Activated naive CD8-positive, alpha-beta T cell (primary cell): ENCODE measurements around the gene ARFGEF3.

Experiments
- H3K27ac Mint-ChIP-seq: one replicate; pipeline ENCODE4 v1.8.0; 2021; ENCODE audit warnings: mixed read lengths
- H3K27me3 Mint-ChIP-seq: one replicate; pipeline ENCODE4 v1.8.0; 2021; ENCODE audit warnings: mixed read lengths
- H3K36me3 Mint-ChIP-seq: one replicate; pipeline ENCODE4 v1.8.0; 2021; ENCODE audit warnings: mixed read lengths
- H3K4me1 Mint-ChIP-seq: one replicate; pipeline ENCODE4 v1.8.0; 2021; ENCODE audit warnings: low read depth, mixed read lengths
- H3K4me3 Mint-ChIP-seq: one replicate; pipeline ENCODE4 v1.8.0; 2021; ENCODE audit warnings: mild to moderate bottlenecking, mixed read lengths
- H3K9me3 Mint-ChIP-seq: one replicate; pipeline ENCODE4 v1.8.0; 2021; ENCODE audit warnings: low read depth, mixed read lengths

ARFGEF3 gene

DNA sequence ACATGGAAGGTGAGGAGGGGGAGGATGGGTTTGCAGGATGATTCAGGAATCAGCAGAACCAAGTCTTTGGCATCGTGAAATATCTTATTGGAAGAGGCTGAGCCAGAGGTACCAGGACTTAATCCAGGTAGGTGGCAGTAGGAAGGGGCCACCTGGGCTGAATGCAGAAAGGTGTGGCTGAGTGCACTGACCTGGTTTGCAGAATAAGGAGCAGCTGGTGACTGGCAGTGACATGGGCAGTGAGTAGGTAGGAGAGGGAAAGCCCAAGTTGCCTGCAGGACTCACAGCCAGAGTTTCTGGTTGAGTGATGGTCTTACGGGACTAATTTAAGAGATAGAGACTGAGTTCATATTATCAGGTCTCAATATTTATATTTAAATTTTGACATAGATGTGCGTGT is 57.7 kb downstream of the ARFGEF3 start:
- Mint-ChIP-seq H3K4me3 (no peak overlapping the region), H3K36me3 (no peaks in the 10 kb centered on the region), H3K9me3 (no peaks in the 10 kb centered on the region), H3K27ac (no peak overlapping the region), H3K4me1 (no peaks in the 10 kb centered on the region), H3K27me3 (peaks cover 16% of the 10 kb centered on the region)

DNA sequence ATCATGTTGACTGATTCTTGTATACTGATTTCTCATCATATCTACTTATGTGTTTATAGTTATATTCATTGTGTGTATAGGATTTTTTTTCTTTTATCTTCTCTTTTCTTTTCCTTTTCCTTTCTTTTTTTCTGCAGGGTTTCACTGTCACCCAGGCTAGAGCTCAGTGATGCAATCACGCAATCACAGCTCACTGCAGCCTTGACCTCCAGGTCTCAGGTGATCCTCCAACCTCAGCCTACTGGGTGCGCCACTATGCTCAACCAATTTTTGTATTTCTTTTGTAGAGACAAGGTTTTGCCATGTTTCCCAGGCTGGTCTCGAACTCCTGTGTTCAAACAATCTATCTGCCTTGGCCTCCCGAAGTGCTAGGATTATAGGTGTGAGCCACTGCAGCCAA is 58.2 kb downstream of the ARFGEF3 start:
- Mint-ChIP-seq H3K27me3 (peaks cover 16% of the 10 kb centered on the region), H3K9me3 (no peaks in the 10 kb centered on the region), H3K4me3 (no peak overlapping the region), H3K27ac (no peak overlapping the region), H3K4me1 (no peaks in the 10 kb centered on the region), H3K36me3 (no peaks in the 10 kb centered on the region)

DNA sequence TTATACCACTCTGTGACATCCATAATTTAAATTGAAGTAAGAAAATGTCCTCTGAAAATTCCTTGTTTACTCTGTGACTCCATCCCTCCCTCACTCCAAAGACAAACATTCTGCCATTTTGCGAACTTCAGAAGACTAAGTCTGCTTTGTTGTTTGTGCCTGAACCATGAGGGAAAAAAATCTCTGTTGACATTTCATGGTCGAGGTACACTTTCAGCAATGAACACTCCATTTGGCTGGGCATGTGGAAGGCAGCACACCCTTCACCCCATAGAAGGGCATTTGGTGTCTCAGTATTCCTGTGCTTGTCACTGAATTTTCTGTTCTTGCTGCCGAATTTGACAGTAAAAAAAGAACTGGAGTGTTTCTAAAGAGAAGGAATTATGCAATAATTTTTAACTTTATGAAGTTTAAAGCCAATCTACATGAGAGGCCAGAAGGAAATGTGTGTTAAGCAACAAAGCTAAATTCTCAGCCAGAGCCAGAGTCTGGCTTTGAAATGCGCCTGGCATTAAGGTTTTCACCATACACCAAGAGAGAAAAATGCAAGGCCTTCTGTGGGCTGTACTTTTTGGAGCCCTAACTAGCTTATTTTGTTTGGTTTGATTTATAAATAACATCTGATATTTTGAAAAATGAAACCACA is 61.3 kb downstream of the ARFGEF3 start:
- Mint-ChIP-seq H3K4me3 (no peak overlapping the region), H3K4me1 (no peaks in the 10 kb centered on the region), H3K27me3 (peaks cover 10% of the 10 kb centered on the region), H3K9me3 (no peaks in the 10 kb centered on the region), H3K27ac (no peak overlapping the region), H3K36me3 (no peaks in the 10 kb centered on the region)

- no peak overlapping the region for H3K27ac Mint-ChIP-seq
- H3K4me1 Mint-ChIP-seq: no peaks in the 10 kb centered on the region
- no peaks in the 10 kb centered on the region for H3K9me3 Mint-ChIP-seq
- H3K36me3 Mint-ChIP-seq: no peaks in the 10 kb centered on the region
- H3K27me3 Mint-ChIP-seq: peaks cover 9% of the 10 kb centered on the region
- H3K4me3 Mint-ChIP-seq: no peak overlapping the region
Observed at GRCh38 chr6:138225953-138226352, 64.2 kb downstream of the ARFGEF3 start.

- peaks cover 9% of the 10 kb centered on the region for H3K27me3 Mint-ChIP-seq
- H3K4me1 Mint-ChIP-seq: no peaks in the 10 kb centered on the region
- no peak overlapping the region for H3K27ac Mint-ChIP-seq
- no peak overlapping the region for H3K4me3 Mint-ChIP-seq
- H3K36me3 Mint-ChIP-seq: no peaks in the 10 kb centered on the region
- H3K9me3 Mint-ChIP-seq: no peaks in the 10 kb centered on the region
Observed at GRCh38 chr6:138226700-138227315, 65.1 kb downstream of the ARFGEF3 start.

DNA sequence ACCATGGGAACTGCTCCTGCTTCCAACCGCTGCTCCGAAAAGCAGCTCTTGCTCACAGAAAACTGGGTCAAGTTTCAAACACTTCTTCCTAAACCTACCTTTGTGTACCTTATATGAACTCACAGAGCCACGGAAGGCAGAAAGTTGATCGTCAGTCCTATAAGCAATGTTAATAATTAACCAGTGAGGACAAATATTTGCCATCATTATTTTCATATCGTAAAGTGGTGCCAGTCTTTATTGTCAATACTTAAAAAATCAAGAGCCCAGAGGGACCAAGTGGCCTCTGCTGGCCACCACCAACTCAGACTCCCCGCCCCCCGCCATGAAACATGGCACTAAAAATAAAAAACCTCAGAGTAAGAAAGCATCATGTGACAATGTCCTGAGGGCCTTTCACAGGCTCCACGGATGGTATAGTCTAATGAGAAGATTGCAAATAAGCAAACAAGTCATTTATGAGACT is 65.6 kb downstream of the ARFGEF3 start:
- H3K4me3 Mint-ChIP-seq: no peak overlapping the region
- H3K36me3 Mint-ChIP-seq: no peaks in the 10 kb centered on the region
- no peaks in the 10 kb centered on the region for H3K4me1 Mint-ChIP-seq
- no peaks in the 10 kb centered on the region for H3K9me3 Mint-ChIP-seq
- peaks cover 7% of the 10 kb centered on the region for H3K27me3 Mint-ChIP-seq
- no peak overlapping the region for H3K27ac Mint-ChIP-seq

GRCh38 chr6:138229072-138229471 is 67.3 kb downstream of the ARFGEF3 start:
- Mint-ChIP-seq H3K4me3 (no peak overlapping the region), H3K4me1 (no peaks in the 10 kb centered on the region), H3K36me3 (no peaks in the 10 kb centered on the region), H3K27me3 (peaks cover 4% of the 10 kb centered on the region), H3K27ac (no peak overlapping the region), H3K9me3 (no peaks in the 10 kb centered on the region)

GRCh38 chr6:138229663-138230179 is 68.0 kb downstream of the ARFGEF3 start:
- Mint-ChIP-seq H3K36me3 (no peaks in the 10 kb centered on the region), H3K27ac (no peak overlapping the region), H3K4me1 (no peaks in the 10 kb centered on the region), H3K4me3 (no peak overlapping the region), H3K27me3 (no peaks in the 10 kb centered on the region), H3K9me3 (no peaks in the 10 kb centered on the region)

- no peak overlapping the region for H3K27ac Mint-ChIP-seq
- H3K27me3 Mint-ChIP-seq: no peaks in the 10 kb centered on the region
- no peaks in the 10 kb centered on the region for H3K4me1 Mint-ChIP-seq
- no peaks in the 10 kb centered on the region for H3K36me3 Mint-ChIP-seq
- no peak overlapping the region for H3K4me3 Mint-ChIP-seq
- no peaks in the 10 kb centered on the region for H3K9me3 Mint-ChIP-seq
Observed at GRCh38 chr6:138230221-138230620, 68.5 kb downstream of the ARFGEF3 start.

GRCh38 chr6:138230759-138231380 is 69.1 kb downstream of the ARFGEF3 start:
- Mint-ChIP-seq H3K27me3 (no peaks in the 10 kb centered on the region), H3K9me3 (no peaks in the 10 kb centered on the region)

DNA sequence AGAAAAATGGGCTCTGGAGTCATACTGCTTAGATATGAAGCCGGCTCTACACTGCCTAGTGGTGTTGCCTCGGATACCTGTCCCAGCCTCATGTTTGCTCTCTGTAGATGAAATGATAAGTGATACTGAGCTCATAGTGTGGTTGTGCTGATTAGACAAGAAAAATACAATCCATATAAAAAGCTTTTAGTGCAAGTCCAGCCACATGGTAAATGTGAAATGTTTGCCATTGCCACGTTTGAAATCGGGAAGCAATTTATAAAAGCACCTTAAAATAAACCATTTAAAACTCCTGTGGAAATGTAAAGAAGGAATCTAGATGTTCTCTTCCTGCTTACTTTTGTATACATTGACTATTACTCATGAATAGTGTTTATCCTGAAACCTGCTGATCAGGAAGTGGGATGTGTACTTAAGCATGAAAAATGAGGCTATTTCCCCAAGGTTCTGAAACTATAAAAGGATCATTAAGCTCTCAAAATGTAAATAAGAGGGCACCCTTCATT is 69.7 kb downstream of the ARFGEF3 start:
- Mint-ChIP-seq H3K36me3 (no peaks in the 10 kb centered on the region), H3K27ac (no peak overlapping the region), H3K27me3 (no peaks in the 10 kb centered on the region), H3K9me3 (no peaks in the 10 kb centered on the region), H3K4me1 (no peaks in the 10 kb centered on the region), H3K4me3 (no peak overlapping the region)

More at GRCh38 chr6:138230759-138231380, 69.1 kb downstream of the ARFGEF3 start:
- H3K4me3 Mint-ChIP-seq: no peak overlapping the region
- H3K36me3 Mint-ChIP-seq: no peaks in the 10 kb centered on the region
- H3K27ac Mint-ChIP-seq: no peak overlapping the region
- H3K4me1 Mint-ChIP-seq: no peaks in the 10 kb centered on the region

DNA sequence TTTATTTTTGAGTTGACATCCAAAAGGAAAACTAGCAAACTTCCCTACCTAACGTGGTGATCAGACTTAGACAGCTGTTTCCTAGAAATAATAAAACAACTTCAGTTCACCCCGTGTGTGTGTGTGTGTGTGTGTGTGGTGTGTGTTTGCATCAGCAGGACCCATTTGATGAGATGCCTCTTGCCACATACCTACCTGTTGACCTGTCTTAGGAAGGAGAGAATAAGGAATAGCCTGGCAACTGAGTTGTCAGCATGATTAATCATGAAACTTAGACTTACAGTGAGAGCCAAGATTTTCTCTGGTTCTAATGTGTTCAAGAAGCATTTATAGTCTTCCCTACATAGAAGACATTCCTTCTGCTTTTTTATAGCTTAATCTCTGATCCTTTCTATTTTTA is 72.6 kb downstream of the ARFGEF3 start:
- Mint-ChIP-seq H3K27me3 (no peaks in the 10 kb centered on the region), H3K9me3 (no peaks in the 10 kb centered on the region), H3K4me3 (no peak overlapping the region), H3K27ac (no peak overlapping the region), H3K36me3 (no peaks in the 10 kb centered on the region), H3K4me1 (no peaks in the 10 kb centered on the region)

DNA sequence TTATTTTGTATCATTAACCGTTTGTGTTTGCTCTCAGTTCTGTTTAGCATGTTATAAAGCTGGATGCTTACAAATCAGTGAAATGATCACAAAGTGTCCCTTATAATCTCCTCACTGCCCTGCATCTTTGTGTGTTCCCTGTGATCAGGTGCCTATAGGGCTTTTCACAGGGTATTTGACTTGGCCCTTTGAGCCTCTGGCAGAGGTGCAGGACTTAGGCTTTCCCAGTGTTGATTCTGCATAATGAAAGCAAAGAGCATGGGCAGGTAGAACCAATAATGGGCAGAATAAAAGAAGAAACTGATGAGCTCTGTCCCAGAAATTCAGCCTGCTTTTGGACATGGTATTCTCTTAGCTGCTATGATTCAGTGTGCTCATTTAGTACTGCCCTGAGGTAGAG is 73.5 kb downstream of the ARFGEF3 start:
- Mint-ChIP-seq H3K36me3 (no peaks in the 10 kb centered on the region), H3K4me1 (no peaks in the 10 kb centered on the region)

GRCh38 chr6:138235693-138236092 is 74.0 kb downstream of the ARFGEF3 start:
- no peaks in the 10 kb centered on the region for H3K36me3 Mint-ChIP-seq
- H3K4me3 Mint-ChIP-seq: no peak overlapping the region
- no peaks in the 10 kb centered on the region for H3K4me1 Mint-ChIP-seq
- no peaks in the 10 kb centered on the region for H3K9me3 Mint-ChIP-seq
- H3K27me3 Mint-ChIP-seq: no peaks in the 10 kb centered on the region
- no peak overlapping the region for H3K27ac Mint-ChIP-seq

More for the DNA sequence above, 73.5 kb downstream of the ARFGEF3 start:
- H3K9me3 Mint-ChIP-seq: no peaks in the 10 kb centered on the region
- no peak overlapping the region for H3K27ac Mint-ChIP-seq
- no peaks in the 10 kb centered on the region for H3K27me3 Mint-ChIP-seq
- H3K4me3 Mint-ChIP-seq: no peak overlapping the region

GRCh38 chr6:138237463-138237862 is 75.7 kb downstream of the ARFGEF3 start:
- peaks cover 3% of the 10 kb centered on the region for H3K27me3 Mint-ChIP-seq
- no peak overlapping the region for H3K4me3 Mint-ChIP-seq
- no peak overlapping the region for H3K27ac Mint-ChIP-seq
- H3K9me3 Mint-ChIP-seq: no peaks in the 10 kb centered on the region
- H3K4me1 Mint-ChIP-seq: no peaks in the 10 kb centered on the region
- no peaks in the 10 kb centered on the region for H3K36me3 Mint-ChIP-seq
